OCI-LY7 (cell line): ENCODE results near the gene FAM120B. TPM values are rescaled to one million over a fixed set of nuclear protein-coding genes. Genes with fewer than 3 reads are reported as not detected.

Source experiments
- BruUV-seq: library from RNA; stranded (reverse); fragments of 400-500 nt; replicated peaks from 2 replicates; lab custom pipeline; 2021; lab: Mats Ljungman, UMichigan
- CTCF ChIA-PET: fragments of 300-600 bp; sonication (Branson Sonifier 250); formaldehyde crosslinking; loops from one replicate; lab custom pipeline; 2022; ENCODE audit warnings: antibody characterized with exemption; ENCODE audit not compliant: unreplicated experiment; lab: Charles Lee
- POLR2A ChIA-PET: fragments of 300-600 bp; sonication (Branson Sonifier 250); formaldehyde crosslinking; loops from one replicate; lab custom pipeline; 2022; ENCODE audit warnings: antibody characterized with exemption; lab: Charles Lee
- DNase-seq: peaks from one replicate; pipeline ENCODE4 v3.0.0-alpha.2; 2015; ENCODE audit warnings: low spot score
- H2AFZ ChIP-seq: fragments of 200-600 bp; sonication (generic), shearing (Covaris generic); 2 replicates; pipeline ENCODE4 v1.6.1; 2014; ENCODE audit warnings: mild to moderate bottlenecking, antibody characterized with exemption, low read length, moderate library complexity
- H3K27ac ChIP-seq: fragments of 200-600 bp; sonication (generic); 2 replicates; pipeline ENCODE4 v1.5.1; 2014; ENCODE audit warnings: mixed run types, low read depth, mild to moderate bottlenecking, moderate library complexity, low read length, inconsistent platforms; ENCODE audit not compliant: poor library complexity, severe bottlenecking
- H3K36me3 ChIP-seq: fragments of 200-600 bp; sonication (generic); 2 replicates; pipeline ENCODE4 v1.6.1; 2014; ENCODE audit warnings: mild to moderate bottlenecking, antibody characterized with exemption, low read length, moderate library complexity, mixed read lengths; ENCODE audit not compliant: insufficient read depth
- H3K4me1 ChIP-seq: fragments of 200-600 bp; sonication (generic); 2 replicates; pipeline ENCODE4 v1.5.1; 2014; ENCODE audit warnings: mild to moderate bottlenecking, low read length; ENCODE audit not compliant: insufficient read depth, poor library complexity, severe bottlenecking
- H3K4me2 ChIP-seq: fragments of 200-600 bp; sonication (generic); 2 replicates; pipeline ENCODE4 v1.6.1; 2014; ENCODE audit warnings: mild to moderate bottlenecking, low read length
- H3K4me3 ChIP-seq: fragments of 200-600 bp; sonication (generic); 2 replicates; pipeline ENCODE4 v1.5.1; 2014; ENCODE audit warnings: mild to moderate bottlenecking, low read depth, low read length; ENCODE audit not compliant: poor library complexity, severe bottlenecking
- H3K79me2 ChIP-seq: fragments of 200-600 bp; sonication (generic); 2 replicates; pipeline ENCODE4 v1.6.1; 2016; ENCODE audit warnings: low read depth, mild to moderate bottlenecking, low read length, moderate library complexity, mixed read lengths; ENCODE audit not compliant: insufficient read depth
- H3K9me2 ChIP-seq: fragments of 200-600 bp; sonication (generic); 2 replicates; pipeline ENCODE4 v1.6.1; 2016; ENCODE audit warnings: mild to moderate bottlenecking, low read length, mixed read lengths; ENCODE audit not compliant: insufficient read depth
- H3K9me3 ChIP-seq: fragments of 200-600 bp; sonication (generic); 2 replicates; pipeline ENCODE4 v1.6.1; 2014; ENCODE audit warnings: mild to moderate bottlenecking, mixed run types, low read length, mixed read lengths
- H4K20me1 ChIP-seq: fragments of 200-600 bp; sonication (generic); 2 replicates; pipeline ENCODE4 v1.6.1; 2014; ENCODE audit warnings: mild to moderate bottlenecking, antibody characterized with exemption, low read length, moderate library complexity, mixed read lengths; ENCODE audit not compliant: insufficient read depth
- EZH2phosphoT487 ChIP-seq: fragments of 200-600 bp; sonication (generic); IDR thresholded peaks from 2 replicates; pipeline ENCODE4 v1.6.1; 2018; ENCODE audit warnings: low read depth, borderline replicate concordance, mild to moderate bottlenecking, mixed run types, antibody characterized with exemption, low read length, moderate library complexity, mixed read lengths
- intact Hi-C: fragments of 100-400 bp; cut with micrococcal nuclease; formaldehyde crosslinking; loops from one replicate; pipeline ENCODE4 v1.10.0; 2022; ENCODE audit not compliant: unreplicated experiment
- total RNA-seq, 2 experiments: library from RNA; depleted of rRNA in 1 of 2; stranded (reverse); fragments of >200 nt in 1 of 2; shearing (Covaris generic) in 1 of 2; gene quantifications; 2 replicates each; pipeline ENCODE4 v1.2.3, GENCODE V29; 2014 to 2022
- TF ChIP-seq, protein P1 (sequence below): fragments of 200-600 bp; sonication (generic); conservative IDR thresholded peaks from 2 replicates; pipeline ENCODE4 v1.5.1; 2014; ENCODE audit warnings: mild to moderate bottlenecking, antibody characterized with exemption, low read length, moderate library complexity, mixed read lengths

FAM120B gene
- total RNA-seq, 2 experiments from 2014 or later, result 12.8 to 32.9 TPM

DNA sequence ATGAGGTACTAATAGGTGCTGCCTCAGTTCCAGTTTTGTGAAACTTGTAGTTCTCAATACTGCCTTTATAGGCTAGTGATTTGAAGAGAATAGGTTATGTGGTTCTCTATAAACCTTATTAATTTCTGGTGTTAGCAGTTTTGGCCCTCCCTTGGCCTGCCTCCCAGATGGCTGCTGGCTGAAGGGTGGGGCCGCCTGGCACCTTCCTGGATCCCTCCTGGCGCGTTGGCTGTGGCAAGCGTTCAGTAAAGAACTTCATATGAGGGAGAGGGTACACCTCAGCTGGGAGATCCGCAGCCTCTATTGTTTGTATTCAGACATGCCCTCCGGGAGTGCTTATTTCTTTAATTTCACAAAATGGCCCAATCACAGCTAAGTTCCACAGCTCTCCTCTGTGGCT, 51.9 kb downstream of the FAM120B start:
- Histone ChIP-seq H3K9me3 (no peaks in the 10 kb centered on the region), H4K20me1 (no peaks in the 10 kb centered on the region), H3K9me2 (no peaks in the 10 kb centered on the region), H3K27ac (no peak overlapping the region), H3K4me3 (no peak overlapping the region), H3K36me3 (peaks cover 47% of the 10 kb centered on the region), H2AFZ (no peak overlapping the region), H3K79me2 (no peaks in the 10 kb centered on the region), H3K4me2 (no peak overlapping the region), H3K4me1 (no peaks in the 10 kb centered on the region)
- DNase-seq, result no peak
- ChIA-PET CTCF (no interaction called here), POLR2A (interaction anchor here (0.7 kb wide), 1 partner anchor 56 kb away, joined by 4 read pairs; no protein-coding TSS in a partner anchor)
- intact Hi-C loops, result no loop called here
- BruUV-seq, result no TSS peak
- TF ChIP-seq, protein P1, sequence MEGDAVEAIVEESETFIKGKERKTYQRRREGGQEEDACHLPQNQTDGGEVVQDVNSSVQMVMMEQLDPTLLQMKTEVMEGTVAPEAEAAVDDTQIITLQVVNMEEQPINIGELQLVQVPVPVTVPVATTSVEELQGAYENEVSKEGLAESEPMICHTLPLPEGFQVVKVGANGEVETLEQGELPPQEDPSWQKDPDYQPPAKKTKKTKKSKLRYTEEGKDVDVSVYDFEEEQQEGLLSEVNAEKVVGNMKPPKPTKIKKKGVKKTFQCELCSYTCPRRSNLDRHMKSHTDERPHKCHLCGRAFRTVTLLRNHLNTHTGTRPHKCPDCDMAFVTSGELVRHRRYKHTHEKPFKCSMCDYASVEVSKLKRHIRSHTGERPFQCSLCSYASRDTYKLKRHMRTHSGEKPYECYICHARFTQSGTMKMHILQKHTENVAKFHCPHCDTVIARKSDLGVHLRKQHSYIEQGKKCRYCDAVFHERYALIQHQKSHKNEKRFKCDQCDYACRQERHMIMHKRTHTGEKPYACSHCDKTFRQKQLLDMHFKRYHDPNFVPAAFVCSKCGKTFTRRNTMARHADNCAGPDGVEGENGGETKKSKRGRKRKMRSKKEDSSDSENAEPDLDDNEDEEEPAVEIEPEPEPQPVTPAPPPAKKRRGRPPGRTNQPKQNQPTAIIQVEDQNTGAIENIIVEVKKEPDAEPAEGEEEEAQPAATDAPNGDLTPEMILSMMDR, result no peak
- TF ChIP-seq EZH2phosphoT487, result no peak

DNA sequence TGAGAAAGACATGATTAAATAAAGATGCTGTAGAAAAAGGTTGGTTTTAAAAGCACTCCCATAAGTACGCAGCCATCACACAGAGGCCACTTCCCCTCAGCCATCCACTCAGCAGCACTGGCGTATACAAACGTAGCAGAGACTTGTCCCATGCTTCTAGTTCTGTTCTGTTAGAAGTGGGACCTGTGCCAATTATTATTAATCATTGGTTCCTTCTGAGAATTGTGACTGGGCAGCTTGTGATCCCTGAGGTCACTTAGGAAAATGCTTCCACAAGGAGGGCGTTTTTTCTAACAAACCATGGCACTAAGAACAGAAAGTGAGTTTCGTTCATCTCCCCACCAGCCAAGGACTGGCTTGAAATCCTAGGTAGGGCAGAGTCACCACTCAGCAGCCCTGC, 53.9 kb downstream of the FAM120B start:
- DNase-seq, result no peak
- TF ChIP-seq EZH2phosphoT487, result no peak
- TF ChIP-seq, protein P1, result no peak
- Histone ChIP-seq H3K9me2 (no peaks in the 10 kb centered on the region), H3K4me1 (no peaks in the 10 kb centered on the region), H2AFZ (no peak overlapping the region), H4K20me1 (no peaks in the 10 kb centered on the region), H3K4me2 (no peak overlapping the region), H3K79me2 (no peaks in the 10 kb centered on the region), H3K9me3 (no peaks in the 10 kb centered on the region), H3K4me3 (no peak overlapping the region), H3K36me3 (peaks cover 57% of the 10 kb centered on the region), H3K27ac (no peak overlapping the region)
- no TSS peak for BruUV-seq
- CTCF ChIA-PET, result no interaction called here
- intact Hi-C loops, result no loop called here
- POLR2A ChIA-PET, result interaction anchor here (1.1 kb wide), 1 partner anchor 105 kb away, joined by 3 read pairs; no protein-coding TSS in a partner anchor

DNA sequence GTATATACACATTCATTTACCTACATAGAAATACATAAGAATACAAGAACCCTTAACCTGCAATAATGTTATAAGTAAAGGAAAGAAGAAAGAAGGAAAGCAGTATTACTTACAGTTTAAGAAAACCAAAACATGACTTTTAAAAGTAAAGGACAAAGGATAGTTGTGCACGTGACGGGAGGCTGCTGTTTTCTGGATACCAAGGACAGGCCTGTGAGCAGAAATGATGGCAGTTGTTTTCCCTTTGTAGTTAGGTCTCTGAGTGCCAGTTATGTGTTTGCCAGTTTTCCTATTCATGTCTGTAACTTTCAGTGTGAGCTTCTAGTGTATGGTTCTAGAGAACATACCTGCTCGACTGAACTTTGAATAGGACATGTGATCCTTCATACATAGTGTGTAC, 54.8 kb downstream of the FAM120B start:
- peaks cover 57% of the 10 kb centered on the region for H3K36me3 ChIP-seq
- ChIA-PET POLR2A (interaction anchor here (1.1 kb wide), 1 partner anchor 106 kb away, joined by 3 read pairs; no protein-coding TSS in a partner anchor), CTCF (no interaction called here)

More for the DNA sequence above, 54.8 kb downstream of the FAM120B start:
- Histone ChIP-seq H3K4me2 (no peak overlapping the region), H3K4me3 (no peak overlapping the region), H3K4me1 (no peaks in the 10 kb centered on the region), H2AFZ (no peak overlapping the region), H3K9me3 (no peaks in the 10 kb centered on the region), H3K9me2 (no peaks in the 10 kb centered on the region), H3K27ac (no peak overlapping the region), H4K20me1 (no peaks in the 10 kb centered on the region), H3K79me2 (no peaks in the 10 kb centered on the region)
- intact Hi-C loops, result no loop called here
- no TSS peak for BruUV-seq
- TF ChIP-seq, protein P1, result no peak
- no peak for TF ChIP-seq EZH2phosphoT487
- no peak for DNase-seq
